Measurements from ENCODE around the gene MBNL2. TPM values are rescaled to one million over a fixed set of nuclear protein-coding genes. Genes with fewer than 3 reads are reported as not detected.

The MBNL2 gene
- total and polyA plus RNA-seq, 5 donors from 2014 or later: 15.6 to 37.2 (median 17.6) TPM

DNA sequence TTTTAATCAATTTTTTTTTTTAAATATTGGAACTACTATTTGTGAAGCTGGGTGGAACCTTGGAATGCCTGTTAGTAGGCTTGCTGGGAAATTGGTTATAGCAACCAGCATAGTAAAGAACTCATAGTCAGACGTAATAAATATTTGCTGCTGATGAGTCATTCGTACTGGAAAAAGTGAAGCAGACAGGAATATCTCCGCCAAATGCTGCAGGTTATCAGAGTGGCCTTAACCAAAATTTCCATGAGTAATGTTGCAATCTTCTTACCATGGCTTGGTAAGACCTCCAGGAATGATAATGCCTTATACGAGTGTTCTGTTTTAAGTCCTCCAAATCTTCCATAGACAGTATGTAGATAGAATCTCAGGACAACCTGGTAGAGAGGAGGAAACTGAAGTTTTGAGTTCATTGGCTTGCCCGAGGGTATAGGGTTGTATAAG is 34.2 kb downstream of the MBNL2 start:
- DNase-seq (no peak), ATAC-seq (ENCODE audit: low read depth in 2 of 2) (no peak)
- no peaks in the 10 kb centered on the region for H3K27me3 ChIP-seq (ENCODE audit: control insufficient read depth, insufficient read depth, low read length)
- no peaks in the 10 kb centered on the region for H3K9me3 ChIP-seq (ENCODE audit: control insufficient read depth in 2 of 2, low read length in 2 of 2)
- no peaks in the 10 kb centered on the region for H3K9me3 Mint-ChIP-seq
- H3K27ac ChIP-seq (ENCODE audit: insufficient read depth, low read length, poor library complexity, severe bottlenecking): no peak overlapping the region
- no peaks in the 10 kb centered on the region for H3K27me3 Mint-ChIP-seq
- no peaks in the 10 kb centered on the region for H3K36me3 ChIP-seq (ENCODE audit: control insufficient read depth, insufficient read depth, low read length)
- peaks cover 23% of the 10 kb centered on the region for H3K36me3 Mint-ChIP-seq
- H3K4me3 ChIP-seq (ENCODE audit: low read depth, low read length): no peak overlapping the region
- peaks cover 30 to 64% (median 49%) of the 10 kb centered on the region in 4 donors for H3K4me1 Mint-ChIP-seq
- H3K4me1 ChIP-seq (ENCODE audit: control insufficient read depth, insufficient read depth, low read length, poor library complexity, severe bottlenecking): peaks cover 28% of the 10 kb centered on the region
- H3K27ac Mint-ChIP-seq: no peak overlapping the region
- H3K4me3 Mint-ChIP-seq: peak overlapping the region in 1 of 4 donors; percentile 13

DNA sequence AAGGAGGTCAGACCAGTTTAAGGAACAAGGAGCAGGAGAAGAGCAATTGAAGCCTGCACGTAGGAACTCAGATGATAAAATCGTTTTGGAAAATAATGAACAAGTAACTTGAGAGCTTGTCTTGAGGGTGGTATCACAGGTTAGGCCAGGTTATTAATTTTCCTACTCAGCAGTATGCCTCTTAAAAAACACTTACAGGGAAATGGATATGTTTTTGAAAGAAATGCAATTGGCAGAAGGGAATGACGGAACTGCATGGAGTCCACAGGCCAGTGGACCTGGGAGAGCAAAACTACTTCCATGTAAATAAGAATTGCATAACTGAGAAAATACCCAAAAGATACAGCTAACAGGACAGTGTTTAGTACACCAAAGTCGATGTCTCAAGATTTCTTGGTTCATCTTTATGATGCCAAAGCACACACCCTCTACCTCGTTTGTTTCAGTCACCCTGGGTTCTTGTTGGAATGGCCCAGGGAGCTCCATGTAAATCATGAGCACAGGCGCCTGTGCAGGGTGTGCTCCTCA is 35.2 kb downstream of the MBNL2 start:
- peaks cover 39 to 73% (median 58%) of the 10 kb centered on the region in 4 donors for H3K4me1 Mint-ChIP-seq
- H3K36me3 Mint-ChIP-seq: peaks cover 23% of the 10 kb centered on the region
- peak overlapping the region in 1 of 4 donors; percentile 3 for H3K4me3 Mint-ChIP-seq
- Histone ChIP-seq H3K9me3 (ENCODE audit: control insufficient read depth in 2 of 2, low read length in 2 of 2) (no peaks in the 10 kb centered on the region), H3K27ac (ENCODE audit: insufficient read depth, low read length, poor library complexity, severe bottlenecking) (no peak overlapping the region), H3K4me3 (ENCODE audit: low read depth, low read length) (peak overlapping the region; percentile 1), H3K36me3 (ENCODE audit: control insufficient read depth, insufficient read depth, low read length) (no peaks in the 10 kb centered on the region), H3K4me1 (ENCODE audit: control insufficient read depth, insufficient read depth, low read length, poor library complexity, severe bottlenecking) (peaks cover 33% of the 10 kb centered on the region), H3K27me3 (ENCODE audit: control insufficient read depth, insufficient read depth, low read length) (no peaks in the 10 kb centered on the region)
- ATAC-seq (ENCODE audit: low read depth in 2 of 2) (no peak), DNase-seq (no peak)
- H3K27ac Mint-ChIP-seq: peak overlapping the region in 2 of 3 donors; percentile 61 to 69
- H3K27me3 Mint-ChIP-seq: no peaks in the 10 kb centered on the region
- H3K9me3 Mint-ChIP-seq: peaks cover 0 to 2% (median 0%) of the 10 kb centered on the region in 7 donors

DNA sequence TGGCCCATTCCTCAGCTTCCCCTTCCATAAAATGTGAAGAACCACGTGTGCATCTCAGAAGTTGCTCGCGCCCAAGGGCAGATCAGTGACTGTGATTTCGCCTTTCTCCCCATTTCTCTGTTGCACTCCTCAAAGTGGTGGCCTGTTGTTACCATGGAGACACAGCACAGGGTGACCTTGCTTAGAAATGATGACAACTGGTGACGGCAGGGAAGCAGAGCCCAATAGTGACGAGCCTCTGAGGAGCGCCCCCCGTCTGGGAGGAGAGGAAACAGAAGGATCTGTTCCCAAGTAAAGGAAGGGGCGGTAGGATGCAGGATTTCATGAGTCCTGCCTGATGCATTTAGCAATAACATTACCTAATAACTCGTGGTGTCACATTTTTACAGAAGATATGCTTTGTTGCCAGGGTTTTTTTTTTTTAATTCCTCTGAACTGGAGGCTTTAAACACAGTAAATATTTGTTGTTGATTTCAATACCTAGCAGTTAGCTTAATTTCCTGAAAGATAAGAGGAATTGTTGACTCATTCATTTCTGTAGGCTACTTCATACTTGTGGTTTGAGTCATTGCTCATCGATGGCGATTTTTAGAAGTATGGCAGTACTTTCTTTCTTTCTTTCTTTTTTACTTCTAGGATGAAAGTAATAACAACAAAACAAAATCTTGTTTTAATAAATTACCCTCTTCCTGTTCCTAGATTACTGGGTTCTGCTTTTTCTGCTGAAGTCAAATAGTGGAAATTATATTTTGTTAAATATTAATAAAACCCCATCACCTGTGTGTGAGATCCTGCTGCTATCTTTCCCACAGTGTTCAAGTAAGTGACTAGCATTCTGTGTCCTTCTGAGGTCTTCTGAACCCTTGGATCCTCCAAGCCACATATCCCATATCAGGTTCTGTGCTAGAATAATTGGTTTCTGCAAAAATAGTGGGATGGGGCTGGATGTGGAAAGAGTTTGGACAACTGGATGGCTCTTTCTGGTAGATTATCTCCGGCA is 36.0 kb downstream of the MBNL2 start:
- peaks cover 42 to 78% (median 59%) of the 10 kb centered on the region in 4 donors for H3K4me1 Mint-ChIP-seq
- Histone ChIP-seq H3K27me3 (ENCODE audit: control insufficient read depth, insufficient read depth, low read length) (no peaks in the 10 kb centered on the region), H3K4me1 (ENCODE audit: control insufficient read depth, insufficient read depth, low read length, poor library complexity, severe bottlenecking) (peaks cover 33% of the 10 kb centered on the region), H3K4me3 (ENCODE audit: low read depth, low read length) (peak overlapping the region; percentile 10), H3K36me3 (ENCODE audit: control insufficient read depth, insufficient read depth, low read length) (no peaks in the 10 kb centered on the region), H3K9me3 (ENCODE audit: control insufficient read depth in 2 of 2, low read length in 2 of 2) (no peaks in the 10 kb centered on the region), H3K27ac (ENCODE audit: insufficient read depth, low read length, poor library complexity, severe bottlenecking) (no peak overlapping the region)
- no peaks in the 10 kb centered on the region for H3K27me3 Mint-ChIP-seq
- peak overlapping the region; percentile 61 to 81 (median 69) for H3K27ac Mint-ChIP-seq
- peak overlapping the region in 1 of 4 donors; percentile 60 for H3K4me3 Mint-ChIP-seq
- peak; percentile 65 to 66 for ATAC-seq (ENCODE audit: low read depth in 2 of 2)
- H3K36me3 Mint-ChIP-seq: peaks cover 25% of the 10 kb centered on the region
- peak in 1 of 3 donors; percentile 45 for DNase-seq
- peaks cover 0 to 2% (median 0%) of the 10 kb centered on the region in 7 donors for H3K9me3 Mint-ChIP-seq

DNA sequence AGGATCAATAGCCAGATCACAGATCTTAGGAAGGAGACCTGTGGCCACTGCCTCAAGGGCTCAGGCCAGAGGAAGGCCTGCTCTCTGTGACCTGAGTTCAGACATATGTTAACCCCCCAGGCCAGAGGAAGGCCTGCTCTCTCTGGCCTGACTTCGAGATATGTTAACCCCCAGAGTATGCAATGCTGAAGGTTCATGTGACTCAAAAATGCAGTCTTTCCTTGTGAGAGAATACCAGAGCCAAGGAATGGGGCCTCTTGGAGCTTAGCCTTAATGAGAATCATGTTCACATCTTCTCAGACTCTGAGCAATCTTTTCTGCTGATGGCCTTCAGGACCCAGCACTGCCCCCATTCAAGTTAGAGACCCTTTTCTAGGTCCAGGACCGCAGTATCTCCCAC is 36.7 kb downstream of the MBNL2 start:
- no peak overlapping the region for H3K27ac Mint-ChIP-seq
- no peaks in the 10 kb centered on the region for H3K27me3 Mint-ChIP-seq
- DNase-seq (no peak), ATAC-seq (ENCODE audit: low read depth in 2 of 2) (no peak)
- no peak overlapping the region for H3K27ac ChIP-seq (ENCODE audit: insufficient read depth, low read length, poor library complexity, severe bottlenecking)
- no peak overlapping the region for H3K4me3 Mint-ChIP-seq
- H3K9me3 ChIP-seq (ENCODE audit: control insufficient read depth in 2 of 2, low read length in 2 of 2): no peaks in the 10 kb centered on the region
- H3K4me3 ChIP-seq (ENCODE audit: low read depth, low read length): no peak overlapping the region
- H3K9me3 Mint-ChIP-seq: peaks cover 0 to 2% (median 0%) of the 10 kb centered on the region in 7 donors
- no peaks in the 10 kb centered on the region for H3K36me3 ChIP-seq (ENCODE audit: control insufficient read depth, insufficient read depth, low read length)
- H3K36me3 Mint-ChIP-seq: peaks cover 27% of the 10 kb centered on the region
- no peaks in the 10 kb centered on the region for H3K27me3 ChIP-seq (ENCODE audit: control insufficient read depth, insufficient read depth, low read length)
- peaks cover 42 to 79% (median 60%) of the 10 kb centered on the region in 4 donors for H3K4me1 Mint-ChIP-seq
- peaks cover 33% of the 10 kb centered on the region for H3K4me1 ChIP-seq (ENCODE audit: control insufficient read depth, insufficient read depth, low read length, poor library complexity, severe bottlenecking)

DNA sequence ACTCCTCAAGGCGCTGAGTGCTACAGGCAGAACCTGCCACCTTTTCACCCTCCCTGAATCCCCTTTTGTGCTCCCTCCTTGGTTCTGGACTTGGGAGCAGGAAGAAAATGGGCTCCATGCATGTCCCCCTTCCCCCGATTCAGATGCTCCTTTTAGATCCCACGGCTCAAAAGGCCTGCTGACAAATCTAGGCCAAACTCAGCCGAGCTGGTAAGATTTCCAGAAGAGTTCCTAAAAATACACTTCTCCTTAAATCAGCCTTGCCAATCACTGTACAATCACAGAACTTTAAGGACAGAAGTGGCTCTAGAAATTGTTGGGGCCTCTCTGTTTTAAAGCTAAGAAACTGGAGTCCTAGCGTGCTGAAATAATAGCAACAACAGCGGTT is 37.3 kb downstream of the MBNL2 start:
- Histone ChIP-seq H3K27ac (ENCODE audit: insufficient read depth, low read length, poor library complexity, severe bottlenecking) (no peak overlapping the region), H3K4me1 (ENCODE audit: control insufficient read depth, insufficient read depth, low read length, poor library complexity, severe bottlenecking) (peaks cover 33% of the 10 kb centered on the region), H3K4me3 (ENCODE audit: low read depth, low read length) (no peak overlapping the region), H3K27me3 (ENCODE audit: control insufficient read depth, insufficient read depth, low read length) (no peaks in the 10 kb centered on the region), H3K36me3 (ENCODE audit: control insufficient read depth, insufficient read depth, low read length) (no peaks in the 10 kb centered on the region), H3K9me3 (ENCODE audit: control insufficient read depth in 2 of 2, low read length in 2 of 2) (no peaks in the 10 kb centered on the region)
- Mint-ChIP-seq H3K4me3 (no peak overlapping the region), H3K27ac (peak overlapping the region in 1 of 3 donors; percentile 26), H3K36me3 (peaks cover 27% of the 10 kb centered on the region), H3K9me3 (peaks cover 0 to 2% (median 0%) of the 10 kb centered on the region in 7 donors), H3K4me1 (peaks cover 42 to 78% (median 62%) of the 10 kb centered on the region in 4 donors), H3K27me3 (no peaks in the 10 kb centered on the region)
- DNase-seq (no peak), ATAC-seq (ENCODE audit: low read depth in 2 of 2) (no peak)

DNA sequence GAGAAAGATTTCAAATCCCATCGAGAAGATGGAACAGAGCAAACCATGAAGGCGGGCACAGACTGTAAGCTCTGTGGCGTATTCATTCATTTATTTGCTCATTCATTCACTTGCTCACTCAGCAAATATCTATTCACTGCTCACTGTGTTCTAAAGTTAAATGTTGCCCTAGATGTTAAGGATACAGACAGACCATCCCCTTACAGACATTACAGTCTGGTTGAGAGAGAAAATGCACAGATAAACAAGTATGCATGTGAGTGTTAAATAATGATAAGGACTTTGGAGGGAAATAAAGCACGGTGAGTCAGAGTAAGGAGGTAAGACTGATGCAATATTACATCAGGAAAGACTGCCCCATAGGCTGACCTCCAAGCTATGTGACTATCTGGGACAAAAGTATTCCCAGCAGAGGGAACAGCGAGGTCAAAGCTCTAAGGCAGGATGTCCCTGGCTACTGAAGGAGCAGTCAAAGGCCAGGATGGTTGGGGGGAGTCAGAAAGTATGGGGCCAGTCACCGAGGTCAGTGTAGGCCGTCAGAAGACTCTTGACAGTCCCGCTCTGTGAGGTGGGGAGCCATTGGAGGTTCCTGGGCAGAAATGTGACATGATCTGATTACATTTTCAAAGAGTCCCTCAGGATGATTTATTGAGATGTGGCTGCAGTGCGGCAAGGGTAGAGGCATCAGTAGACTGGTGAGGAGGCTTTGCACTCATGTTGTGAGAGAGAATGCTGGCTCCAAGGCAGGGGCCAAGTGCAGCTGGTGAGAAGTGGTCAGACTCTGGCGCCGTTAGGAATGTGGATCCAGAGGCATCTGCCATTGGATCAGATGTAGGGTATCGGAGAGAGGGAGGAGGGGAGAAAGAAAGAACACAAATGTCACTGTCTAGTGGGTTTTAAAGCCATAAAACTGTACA is 37.9 kb downstream of the MBNL2 start:
- Mint-ChIP-seq H3K9me3 (peaks cover 0 to 2% (median 0%) of the 10 kb centered on the region in 7 donors), H3K27me3 (no peaks in the 10 kb centered on the region), H3K4me1 (peaks cover 42 to 81% (median 66%) of the 10 kb centered on the region in 4 donors), H3K36me3 (peaks cover 30% of the 10 kb centered on the region), H3K4me3 (no peak overlapping the region), H3K27ac (peak overlapping the region; percentile 26 to 63 (median 40))
- no peak for ATAC-seq (ENCODE audit: low read depth in 2 of 2)
- Histone ChIP-seq H3K36me3 (ENCODE audit: control insufficient read depth, insufficient read depth, low read length) (no peaks in the 10 kb centered on the region), H3K27ac (ENCODE audit: insufficient read depth, low read length, poor library complexity, severe bottlenecking) (no peak overlapping the region), H3K4me1 (ENCODE audit: control insufficient read depth, insufficient read depth, low read length, poor library complexity, severe bottlenecking) (peaks cover 33% of the 10 kb centered on the region), H3K4me3 (ENCODE audit: low read depth, low read length) (no peak overlapping the region), H3K9me3 (ENCODE audit: control insufficient read depth in 2 of 2, low read length in 2 of 2) (no peaks in the 10 kb centered on the region), H3K27me3 (ENCODE audit: control insufficient read depth, insufficient read depth, low read length) (no peaks in the 10 kb centered on the region)
- DNase-seq: no peak
